Adrenal gland (tissue), 5 donors: ENCODE measurements around the gene FCGR1A.
"Not testable (repeated sequence)": the region's sequence is repeated elsewhere in the genome, so short reads cannot be mapped to it uniquely, and the experiment has no call there.

ENCODE experiments used
- POLR2A ChIP-seq, 2 donors: fragments of 450-650 bp; IDR thresholded peaks; one replicate each; pipeline ENCODE4 v1.6.1; 2017; ENCODE audit warnings: antibody characterized with exemption in 2 of 2, mild to moderate bottlenecking in 2 of 2, moderate library complexity in 1 of 2
- TF ChIP-seq, protein P1 (sequence below), 6 experiments: fragments of 450-650 bp in 4 of 6; fragments of 200-600 bp in 2 of 6; sonication (generic) in 1 of 6; IDR thresholded peaks; 1 replicate in 5 of 6; 2 replicates in 1 of 6; pipeline versions ENCODE4 v1.5.1 to v1.8.0; 2016 to 2021; ENCODE audit warnings: antibody characterized with exemption in 6 of 6, mild to moderate bottlenecking in 2 of 6, moderate library complexity in 1 of 6
- donor health status: DM: no; HTN: no; CAD: no.

DNA sequence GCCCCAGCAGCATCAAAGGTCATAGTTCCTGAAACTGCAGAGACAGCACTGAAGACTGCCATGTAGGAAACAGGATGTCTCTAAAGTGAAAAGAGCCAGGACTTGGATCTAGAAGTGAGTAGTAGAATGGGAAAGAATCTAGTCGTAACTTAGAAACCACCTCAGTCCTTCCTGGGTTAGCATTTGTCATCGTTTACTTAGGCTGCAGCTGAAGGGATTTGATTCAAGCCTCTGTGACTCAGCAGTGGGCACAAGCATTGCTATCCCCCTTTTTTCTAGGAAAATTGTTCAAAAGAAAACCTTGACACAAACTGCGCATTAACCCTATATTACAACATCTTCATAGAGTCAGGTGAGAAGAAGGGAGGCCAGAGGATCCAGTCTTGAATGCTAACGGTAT, 11.8 kb upstream of the FCGR1A start:
- TF ChIP-seq, protein P1, sequence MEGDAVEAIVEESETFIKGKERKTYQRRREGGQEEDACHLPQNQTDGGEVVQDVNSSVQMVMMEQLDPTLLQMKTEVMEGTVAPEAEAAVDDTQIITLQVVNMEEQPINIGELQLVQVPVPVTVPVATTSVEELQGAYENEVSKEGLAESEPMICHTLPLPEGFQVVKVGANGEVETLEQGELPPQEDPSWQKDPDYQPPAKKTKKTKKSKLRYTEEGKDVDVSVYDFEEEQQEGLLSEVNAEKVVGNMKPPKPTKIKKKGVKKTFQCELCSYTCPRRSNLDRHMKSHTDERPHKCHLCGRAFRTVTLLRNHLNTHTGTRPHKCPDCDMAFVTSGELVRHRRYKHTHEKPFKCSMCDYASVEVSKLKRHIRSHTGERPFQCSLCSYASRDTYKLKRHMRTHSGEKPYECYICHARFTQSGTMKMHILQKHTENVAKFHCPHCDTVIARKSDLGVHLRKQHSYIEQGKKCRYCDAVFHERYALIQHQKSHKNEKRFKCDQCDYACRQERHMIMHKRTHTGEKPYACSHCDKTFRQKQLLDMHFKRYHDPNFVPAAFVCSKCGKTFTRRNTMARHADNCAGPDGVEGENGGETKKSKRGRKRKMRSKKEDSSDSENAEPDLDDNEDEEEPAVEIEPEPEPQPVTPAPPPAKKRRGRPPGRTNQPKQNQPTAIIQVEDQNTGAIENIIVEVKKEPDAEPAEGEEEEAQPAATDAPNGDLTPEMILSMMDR (IDR thresholded peaks at IDR 0.05): not testable (repeated sequence)
- TF ChIP-seq POLR2A (IDR thresholded peaks at IDR 0.05): not testable (repeated sequence)
